Psoas muscle (tissue), 8 donors: ENCODE measurements around the gene TNFSF9. TPM values are rescaled to one million over a fixed set of nuclear protein-coding genes. Genes with fewer than 3 reads are reported as not detected.

Experiments used
- ATAC-seq, 4 donors: fragments of 200-7000 bp; cut with Tn5 transposase; one replicate each; pipeline ENCODE4 v1.9.1; 2020; ENCODE audit warnings: moderate library complexity in 3 of 4, mild to moderate bottlenecking in 2 of 4
- DNase-seq, 2 donors: peaks; one replicate each; pipeline ENCODE4 v3.0.0-alpha.2; 2020
- H3K27ac ChIP-seq: fragments of 200-600 bp; one replicate; pipeline ENCODE4 v1.8.0; 2022
- H3K27me3 ChIP-seq, 3 donors: fragments of 200-600 bp in 1 of 3; one replicate each; pipeline versions ENCODE4 v1.6.1 to v1.8.0; 2013 to 2022; ENCODE audit warnings: low read length in 2 of 3, mild to moderate bottlenecking in 2 of 3, moderate library complexity in 1 of 3; ENCODE audit not compliant: insufficient read depth in 3 of 3
- H3K36me3 ChIP-seq, 2 donors: fragments of 200-600 bp in 1 of 2; one replicate each; pipeline versions ENCODE4 v1.6.1 to v1.8.0; 2013 to 2022; ENCODE audit warnings: low read depth in 1 of 2, mild to moderate bottlenecking in 1 of 2, moderate library complexity in 1 of 2; ENCODE audit not compliant: insufficient read depth in 1 of 2
- H3K4me1 ChIP-seq: fragments of 200-600 bp; one replicate; pipeline ENCODE4 v1.8.0; 2022
- H3K4me3 ChIP-seq: fragments of 200-600 bp; one replicate; pipeline ENCODE4 v1.8.0; 2022; ENCODE audit warnings: mild to moderate bottlenecking
- H3K9me3 ChIP-seq: fragments of 200-600 bp; one replicate; pipeline ENCODE4 v1.8.0; 2022
- WGBS, 3 donors: extraction: QIAGEN DNeasy Blood & Tissue Kit; methylation state at CpG; one replicate each; pipeline versions ENCODE4 v1.1.6 to v1.1.7; 2013; 5-methylcytosine and 5-hydroxymethylcytosine counted together
- intact Hi-C, 2 donors: fragments of 100-400 bp; cut with DNase I; formaldehyde crosslinking; loops; one replicate each; pipeline versions ENCODE4 v1.11.0 to v1.14.2; 2022
- long read RNA-seq, 2 donors: library from polyadenylated mRNA; unstranded; transcript quantifications; one replicate each; pipeline ENCODE4 v2.0.0, GENCODE V29; 2021
- polyA plus RNA-seq, 3 donors: library from polyadenylated mRNA; stranded (reverse); fragments of 200-250 nt; gene quantifications; one replicate each; pipeline ENCODE4 v1.2.3, GENCODE V29; 2013
- total RNA-seq, 4 donors: library from RNA; stranded (reverse); fragmentation: NEBNext Ultra II Directional in 2 of 4; extraction: Animal tissue kit (Norgen Biotek cat#: 25700) in 2 of 4; gene quantifications; one replicate each; pipeline versions ENCODE4 v1.2.1 to v1.2.4, GENCODE V29; 2021 to 2023
- TF ChIP-seq, protein P1 (sequence below): fragments of 200-600 bp; IDR thresholded peaks from one replicate; pipeline ENCODE4 v1.8.0; 2022; ENCODE audit warnings: antibody characterized with exemption
- donor health status: healthy with polysubstance abuse.
- donor health status: DM: no; HTN: no; CAD: no; lungs with moderate emphysema.
- donor health status: Bipolar disorder and iron deficiency.
- donor health status: healthy.
- donor health status: DM: yes; HTN: yes; CAD: no.
- donor health status: DM: no; HTN: no; CAD: no.
- donor health status: DM: no; HTN: no; CAD: no.
- donor health status: DM: yes; HTN: yes; CAD: no.

TNFSF9 gene, protein sequence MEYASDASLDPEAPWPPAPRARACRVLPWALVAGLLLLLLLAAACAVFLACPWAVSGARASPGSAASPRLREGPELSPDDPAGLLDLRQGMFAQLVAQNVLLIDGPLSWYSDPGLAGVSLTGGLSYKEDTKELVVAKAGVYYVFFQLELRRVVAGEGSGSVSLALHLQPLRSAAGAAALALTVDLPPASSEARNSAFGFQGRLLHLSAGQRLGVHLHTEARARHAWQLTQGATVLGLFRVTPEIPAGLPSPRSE
- 1 to 10 TPM in 2 of 4 donors, under 1 TPM in 1, not detected in 1; 0.66 to 1.9 (median 1.2) TPM for total RNA-seq
- polyA plus RNA-seq = under 1 TPM; 0.25 to 0.57 (median 0.46) TPM
- long read RNA-seq, donor 1, partial matches to known transcripts = 0 of 2 reads
- long read RNA-seq, donor 1, other reads (novel, unspliced or antisense) = 1 of 2 reads
- long read RNA-seq, donor 2, partial matches to known transcripts = 0 of 4 reads
- long read RNA-seq, donor 2, other reads (novel, unspliced or antisense) = 0 of 4 reads

DNA sequence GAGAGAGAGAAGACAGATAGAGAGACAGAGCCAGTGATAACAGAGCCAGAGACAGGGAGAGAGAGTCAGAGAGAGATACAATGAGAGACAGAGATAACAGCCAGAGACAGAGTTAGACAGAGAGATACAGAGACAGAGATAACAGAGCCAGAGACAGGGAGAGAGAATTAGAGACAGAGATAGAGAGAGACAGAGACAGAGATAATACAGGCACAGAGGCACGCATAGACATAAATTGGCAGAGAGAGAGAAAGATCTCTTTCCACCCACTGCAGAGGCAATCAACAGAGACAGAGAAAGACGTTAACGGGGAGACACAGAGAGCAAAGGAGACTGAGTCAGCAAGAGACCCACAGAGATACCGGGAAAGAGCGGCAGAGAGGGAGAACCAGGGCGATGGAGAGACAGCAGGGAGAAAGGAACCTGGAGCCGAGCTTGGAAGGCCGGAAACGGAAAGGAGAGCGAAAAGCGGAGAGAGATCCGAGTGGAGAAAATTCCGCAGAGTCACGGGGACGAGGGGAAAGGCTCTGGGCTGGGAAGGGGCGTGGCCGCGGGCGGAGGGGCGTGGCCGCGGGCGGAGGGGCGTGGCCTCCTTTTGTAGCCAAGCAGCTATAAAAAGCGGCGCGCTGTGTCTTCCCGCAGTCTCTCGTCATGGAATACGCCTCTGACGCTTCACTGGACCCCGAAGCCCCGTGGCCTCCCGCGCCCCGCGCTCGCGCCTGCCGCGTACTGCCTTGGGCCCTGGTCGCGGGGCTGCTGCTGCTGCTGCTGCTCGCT is at the start of gene TNFSF9:
TSS of gene TNFSF9 (plus strand) at position 641 of the 777 bp plus-strand sequence. CDS start at position 652, 11 bp downstream.
- DNase-seq = peak; percentile 88 to 94
- intact Hi-C loops = loop anchor here in 1 of 2 donors (5.0 to 10.0 kb wide), 2 partner anchors 207 to 334 kb away; partner anchors contain the start of genes GPR108 and TRIP10
- H3K9me3 ChIP-seq = no peaks in the 10 kb centered on the region
- 1% methylated on average over 26 to 44 of the region's 44 CpGs for WGBS, 3 donors
- H3K36me3 ChIP-seq = no peaks in the 10 kb centered on the region
- H3K4me3 ChIP-seq = peak within 1 kb of the TSS; percentile 74
- H3K27ac ChIP-seq = peak within 1 kb of the TSS; percentile 81
- TF ChIP-seq, protein P1, sequence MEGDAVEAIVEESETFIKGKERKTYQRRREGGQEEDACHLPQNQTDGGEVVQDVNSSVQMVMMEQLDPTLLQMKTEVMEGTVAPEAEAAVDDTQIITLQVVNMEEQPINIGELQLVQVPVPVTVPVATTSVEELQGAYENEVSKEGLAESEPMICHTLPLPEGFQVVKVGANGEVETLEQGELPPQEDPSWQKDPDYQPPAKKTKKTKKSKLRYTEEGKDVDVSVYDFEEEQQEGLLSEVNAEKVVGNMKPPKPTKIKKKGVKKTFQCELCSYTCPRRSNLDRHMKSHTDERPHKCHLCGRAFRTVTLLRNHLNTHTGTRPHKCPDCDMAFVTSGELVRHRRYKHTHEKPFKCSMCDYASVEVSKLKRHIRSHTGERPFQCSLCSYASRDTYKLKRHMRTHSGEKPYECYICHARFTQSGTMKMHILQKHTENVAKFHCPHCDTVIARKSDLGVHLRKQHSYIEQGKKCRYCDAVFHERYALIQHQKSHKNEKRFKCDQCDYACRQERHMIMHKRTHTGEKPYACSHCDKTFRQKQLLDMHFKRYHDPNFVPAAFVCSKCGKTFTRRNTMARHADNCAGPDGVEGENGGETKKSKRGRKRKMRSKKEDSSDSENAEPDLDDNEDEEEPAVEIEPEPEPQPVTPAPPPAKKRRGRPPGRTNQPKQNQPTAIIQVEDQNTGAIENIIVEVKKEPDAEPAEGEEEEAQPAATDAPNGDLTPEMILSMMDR = no peak
- ATAC-seq = peak; percentile 95 to 98 (median 98)
- H3K4me1 ChIP-seq = peaks cover 7% of the 10 kb centered on the region
- peaks cover 0 to 22% (median 15%) of the 10 kb centered on the region in 3 donors for H3K27me3 ChIP-seq

DNA sequence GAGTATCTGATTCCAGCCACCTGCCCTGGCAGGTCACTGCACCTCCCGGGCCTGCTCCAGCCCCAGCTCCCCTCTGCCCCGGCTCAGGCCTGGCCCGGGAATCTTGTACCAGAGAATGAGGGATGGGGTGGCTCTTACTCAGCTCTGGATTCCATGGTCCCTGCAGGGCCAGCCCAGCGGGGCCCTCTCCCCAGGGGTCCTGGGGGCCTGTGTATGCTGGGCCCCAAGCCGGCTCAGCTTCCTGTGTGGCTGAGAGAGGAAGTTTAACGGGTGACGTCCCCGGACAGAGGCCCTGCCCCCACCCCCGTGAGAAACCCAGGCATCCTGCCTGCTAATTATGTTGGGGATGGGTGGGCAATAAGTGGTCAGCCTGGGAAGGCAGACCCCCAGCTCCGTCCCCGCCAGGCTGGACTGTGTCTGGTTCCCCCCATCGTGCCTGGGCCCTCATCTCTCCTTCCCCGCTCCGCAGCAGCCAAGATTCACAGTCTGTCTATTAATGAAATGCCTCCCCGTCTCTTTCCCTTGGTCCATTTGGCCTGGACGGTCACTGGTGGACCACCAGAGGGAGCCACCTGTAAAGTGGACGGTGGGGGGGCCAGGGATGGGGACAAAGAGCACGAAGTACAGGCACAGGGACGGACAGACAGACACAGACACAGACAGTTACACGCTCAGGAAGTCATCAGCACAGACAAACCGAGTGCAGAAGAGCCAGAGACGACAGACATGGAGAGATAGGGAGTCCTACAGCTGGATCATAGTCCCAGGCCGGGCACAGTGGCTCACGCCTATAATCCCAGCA is 49.1 kb upstream of the TNFSF9 start, which contains the start of gene DENND1C:
TSS of gene DENND1C (minus strand) at position 247 of the 802 bp plus-strand sequence. CDS start at position 155, 92 bp downstream.
- Histone ChIP-seq H3K4me1 (no peaks in the 10 kb centered on the region), H3K4me3 (peak within 1 kb of the TSS; percentile 36), H3K9me3 (no peaks in the 10 kb centered on the region), H3K36me3 (no peaks in the 10 kb centered on the region), H3K27me3 (peaks cover 0 to 22% (median 9%) of the 10 kb centered on the region in 3 donors), H3K27ac (no peak within 1 kb of the TSS)
- WGBS, 3 donors = 28 to 33% (median 29%) methylated on average over 23 to 24 of the region's 24 CpGs
- DNase-seq (peak in 1 of 2 donors; percentile 36), ATAC-seq (peak in 1 of 4 donors; percentile 41)
- intact Hi-C loops = no loop called here
- TF ChIP-seq, protein P1 = peak; percentile 29

DNA sequence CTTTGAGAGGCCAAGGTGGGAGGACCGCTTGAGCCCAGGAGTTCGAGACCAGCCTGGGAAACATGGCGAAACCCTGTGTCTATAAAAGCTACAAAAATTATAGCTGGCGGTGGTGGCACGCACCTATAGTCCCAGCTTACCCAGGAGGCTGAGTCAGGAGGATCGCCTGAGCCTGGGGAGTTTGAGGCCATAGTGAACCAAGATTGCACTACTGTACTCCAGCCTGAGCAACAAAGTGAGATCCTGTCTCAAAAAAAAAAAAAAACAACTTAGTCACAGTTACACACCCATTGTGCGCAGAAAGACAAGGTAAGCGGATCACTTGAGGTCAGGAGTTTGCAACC is 48.5 kb upstream of the TNFSF9 start:
- H3K4me3 ChIP-seq = no peak overlapping the region
- 93 to 96% (median 94%) methylated on average over 8 of the region's 8 CpGs for WGBS, 3 donors
- peaks cover 0 to 17% (median 6%) of the 10 kb centered on the region in 3 donors for H3K27me3 ChIP-seq

GRCh38 chr19:6483235-6483634 is 47.6 kb upstream of the TNFSF9 start:
- ATAC-seq = no peak
- TF ChIP-seq, protein P1 = no peak
- Histone ChIP-seq H3K9me3 (no peaks in the 10 kb centered on the region), H3K4me1 (no peaks in the 10 kb centered on the region), H3K27ac (no peak overlapping the region), H3K27me3 (peaks cover 0 to 15% (median 4%) of the 10 kb centered on the region in 3 donors), H3K36me3 (no peaks in the 10 kb centered on the region), H3K4me3 (no peak overlapping the region)
- DNase-seq = no peak
- intact Hi-C loops = no loop called here
- 16 to 38% (median 24%) methylated on average over 3 of the region's 3 CpGs for WGBS, 3 donors

More for the DNA sequence above, 48.5 kb upstream of the TNFSF9 start:
- DNase-seq (no peak), ATAC-seq (no peak)
- TF ChIP-seq, protein P1 = no peak
- no peak overlapping the region for H3K27ac ChIP-seq
- intact Hi-C loops = no loop called here
- H3K36me3 ChIP-seq = no peaks in the 10 kb centered on the region
- no peaks in the 10 kb centered on the region for H3K4me1 ChIP-seq
- no peaks in the 10 kb centered on the region for H3K9me3 ChIP-seq
